ENCODE data around the gene MYOM1.
A peak's percentile ranks its signal among the peaks of the same experiment; 100 is the strongest.
"Not testable (repeated sequence)": the region's sequence is repeated elsewhere in the genome, so short reads cannot be mapped to it uniquely, and the experiment has no call there.

MYOM1 gene

DNA sequence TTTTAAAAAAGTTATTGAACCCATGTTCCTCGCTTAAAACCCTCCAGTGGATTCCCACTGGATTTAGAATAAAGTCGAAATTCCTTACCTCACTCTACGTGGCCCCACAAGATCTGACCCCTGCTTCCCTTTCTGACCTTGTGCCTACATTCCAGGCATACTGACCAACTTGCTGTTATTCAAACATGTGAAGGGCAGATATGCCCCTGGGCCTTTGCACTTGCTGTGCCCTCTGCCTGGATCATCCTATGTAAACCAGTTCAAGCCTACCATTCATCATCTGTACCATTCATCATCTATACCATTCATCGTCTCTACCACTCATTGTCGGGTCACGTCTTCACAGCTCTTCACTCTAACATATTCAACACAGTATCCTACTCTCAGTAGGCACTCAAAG, 165.6 kb downstream of the MYOM1 start:
- DNase-seq, result no peak

DNA sequence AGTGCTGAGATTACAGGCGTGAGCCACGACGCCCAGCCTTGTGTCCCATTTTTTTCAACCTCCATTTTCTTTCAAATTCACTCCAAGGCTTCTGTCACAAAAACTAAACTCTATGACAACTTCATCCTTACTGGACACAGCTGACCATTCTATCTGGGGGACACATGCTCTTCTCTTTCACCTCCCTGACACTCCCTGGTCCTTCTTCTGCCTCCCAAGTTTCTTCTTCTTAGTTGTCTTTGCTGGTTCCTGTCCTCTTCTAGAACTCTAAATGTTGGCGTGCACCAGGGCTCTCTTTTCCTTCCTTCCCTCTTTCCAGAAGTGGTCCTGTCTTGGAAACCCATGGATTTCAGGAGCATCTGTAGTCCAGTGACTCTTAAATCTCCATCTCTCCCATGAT, 166.7 kb downstream of the MYOM1 start:
- DNase-seq, result no peak

DNA sequence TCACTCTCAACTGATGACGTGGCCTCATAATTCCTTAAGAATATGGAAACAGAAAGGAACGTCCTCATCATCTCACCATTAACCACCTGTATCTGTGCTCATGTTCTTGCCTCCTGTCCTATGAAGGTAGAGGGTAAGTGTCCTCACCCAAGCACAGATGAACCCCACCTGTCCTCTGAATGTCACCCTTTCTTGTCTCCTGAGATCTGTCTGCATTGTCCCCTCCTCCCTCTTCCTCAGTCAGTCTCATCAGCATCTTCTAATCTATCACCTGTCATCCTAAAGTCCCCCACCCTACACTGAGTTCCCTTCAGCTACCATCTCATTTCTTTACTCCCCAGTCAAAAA, 167.4 kb downstream of the MYOM1 start:
- DNase-seq, result no peak

DNA sequence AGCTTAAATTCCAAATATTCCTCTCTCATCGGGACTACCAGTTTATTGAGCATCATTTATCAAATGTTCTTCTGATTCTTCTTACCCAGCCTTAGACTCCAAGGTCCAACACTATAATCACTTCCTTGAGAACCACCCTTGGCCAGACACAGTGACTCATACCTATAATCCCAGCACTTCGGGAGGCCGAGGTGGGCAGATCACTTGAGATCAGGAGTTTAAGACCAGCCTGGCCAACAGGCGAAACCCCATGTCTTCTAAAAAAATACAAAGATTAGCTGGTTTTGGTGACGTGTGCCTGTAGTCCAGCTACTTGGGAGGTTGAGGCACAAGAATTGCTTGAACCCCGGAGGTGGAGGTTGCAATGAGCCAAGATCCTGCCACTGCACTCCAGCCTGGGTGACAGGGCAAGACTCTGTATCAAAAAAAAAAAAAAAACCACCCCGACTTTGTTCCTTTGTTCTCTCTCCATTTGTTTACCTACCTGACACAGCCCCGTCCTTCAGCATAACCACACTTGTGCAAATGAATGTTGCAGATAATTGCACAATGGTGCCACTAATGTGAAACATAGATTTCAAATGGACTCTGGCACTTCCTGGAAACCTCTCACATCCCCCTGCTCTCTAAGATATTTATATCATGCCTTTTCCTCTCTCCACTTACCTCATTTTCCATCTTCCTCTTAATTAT, 167.9 kb downstream of the MYOM1 start:
- no peak for DNase-seq

DNA sequence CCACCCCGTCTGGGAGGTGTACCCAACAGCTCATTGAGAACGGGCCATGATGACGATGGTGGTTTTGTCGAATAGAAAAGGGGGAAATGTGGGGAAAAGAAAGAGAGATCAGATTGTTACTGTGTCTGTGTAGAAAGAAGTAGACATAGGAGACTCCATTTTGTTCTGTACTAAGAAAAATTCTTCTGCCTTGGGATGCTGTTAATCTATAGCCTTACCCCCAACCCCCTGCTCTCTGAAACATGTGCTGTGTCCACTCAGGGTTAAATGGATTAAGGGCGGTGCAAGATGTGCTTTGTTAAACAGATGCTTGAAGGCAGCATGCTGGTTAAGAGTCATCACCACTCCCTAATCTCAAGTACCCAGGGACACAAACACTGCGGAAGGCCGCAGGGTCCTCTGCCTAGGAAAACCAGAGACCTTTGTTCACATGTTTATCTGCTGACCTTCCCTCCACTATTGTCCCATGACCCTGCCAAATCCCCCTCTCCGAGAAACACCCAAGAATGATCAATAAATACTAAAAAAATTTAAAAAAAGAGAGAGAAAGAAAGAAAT, 169.8 kb downstream of the MYOM1 start:
- DNase-seq, result not testable (repeated sequence)

DNA sequence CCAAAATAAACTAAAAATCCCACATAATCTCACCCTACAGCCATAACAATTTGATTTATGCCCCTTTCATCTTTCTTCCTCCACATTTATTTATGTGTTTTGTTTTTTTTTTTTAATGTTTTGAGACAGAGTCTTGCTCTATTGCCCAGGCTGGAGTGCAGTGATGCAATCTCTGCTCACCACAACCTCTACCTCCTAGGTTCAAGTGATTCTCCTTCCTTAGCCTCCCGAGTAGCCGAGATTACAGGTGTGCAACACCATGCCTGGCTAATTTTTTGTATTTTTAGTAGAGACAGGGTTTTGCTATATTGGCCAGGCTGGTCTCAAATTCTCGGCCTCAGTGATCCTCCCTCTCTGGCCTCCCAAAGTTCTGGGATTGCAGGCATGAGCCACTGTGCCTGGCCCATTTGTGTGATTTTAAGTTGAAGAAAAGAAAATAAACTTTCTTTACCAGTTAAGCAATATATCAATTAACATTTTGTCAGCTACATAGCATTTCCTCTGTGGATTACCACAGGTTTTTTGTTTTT, 170.9 kb downstream of the MYOM1 start:
- no peak for DNase-seq

DNA sequence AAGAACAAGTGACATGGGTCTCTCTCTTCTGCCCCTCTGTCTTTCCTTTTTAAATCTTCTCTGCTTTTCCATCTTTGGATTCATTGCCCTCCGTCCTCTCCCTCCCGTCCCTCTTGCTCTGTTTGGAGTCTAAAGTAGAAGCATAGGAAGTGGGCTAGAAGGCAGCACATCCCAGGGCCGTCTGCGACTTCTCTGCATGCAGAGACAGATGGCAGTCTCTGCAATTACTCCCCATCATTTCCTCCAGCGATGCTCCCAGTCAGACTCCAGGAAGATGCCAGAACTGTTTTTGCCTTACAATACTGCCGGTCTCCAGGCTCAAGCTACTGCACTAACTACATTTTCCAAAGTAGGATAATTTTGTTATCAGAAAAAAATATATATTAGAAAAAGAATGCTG, 171.6 kb downstream of the MYOM1 start:
- peak in 1 of 2 donors; percentile 8 for DNase-seq

DNA sequence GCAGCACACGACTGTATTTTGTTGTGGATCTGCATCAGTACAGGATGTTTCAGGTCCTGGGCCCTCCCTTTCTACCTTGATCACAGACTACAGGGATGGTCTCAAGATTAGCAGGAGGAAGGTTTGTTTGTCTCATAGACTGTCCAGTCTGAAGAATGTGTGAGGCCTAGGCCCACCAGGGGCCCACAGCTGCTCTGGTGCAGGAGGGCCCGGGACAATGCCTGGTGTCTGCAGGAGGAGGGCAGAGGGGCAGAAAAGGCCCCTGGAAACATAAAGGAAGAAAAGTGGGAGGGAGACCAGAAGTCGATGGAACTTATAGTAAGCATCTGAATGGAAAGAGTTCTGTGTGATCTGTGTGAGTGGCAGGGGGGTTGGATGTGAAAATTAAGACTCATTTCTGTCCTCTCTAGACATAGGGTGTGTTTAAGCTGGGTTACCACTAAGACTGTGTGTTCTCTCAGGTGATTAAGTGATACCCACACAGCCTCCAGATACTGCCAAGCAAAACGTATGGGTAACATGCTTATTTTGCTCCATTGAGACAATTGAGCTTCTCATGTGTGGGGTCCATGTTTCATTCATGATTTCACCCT, 173.5 kb downstream of the MYOM1 start:
- no peak for DNase-seq

DNA sequence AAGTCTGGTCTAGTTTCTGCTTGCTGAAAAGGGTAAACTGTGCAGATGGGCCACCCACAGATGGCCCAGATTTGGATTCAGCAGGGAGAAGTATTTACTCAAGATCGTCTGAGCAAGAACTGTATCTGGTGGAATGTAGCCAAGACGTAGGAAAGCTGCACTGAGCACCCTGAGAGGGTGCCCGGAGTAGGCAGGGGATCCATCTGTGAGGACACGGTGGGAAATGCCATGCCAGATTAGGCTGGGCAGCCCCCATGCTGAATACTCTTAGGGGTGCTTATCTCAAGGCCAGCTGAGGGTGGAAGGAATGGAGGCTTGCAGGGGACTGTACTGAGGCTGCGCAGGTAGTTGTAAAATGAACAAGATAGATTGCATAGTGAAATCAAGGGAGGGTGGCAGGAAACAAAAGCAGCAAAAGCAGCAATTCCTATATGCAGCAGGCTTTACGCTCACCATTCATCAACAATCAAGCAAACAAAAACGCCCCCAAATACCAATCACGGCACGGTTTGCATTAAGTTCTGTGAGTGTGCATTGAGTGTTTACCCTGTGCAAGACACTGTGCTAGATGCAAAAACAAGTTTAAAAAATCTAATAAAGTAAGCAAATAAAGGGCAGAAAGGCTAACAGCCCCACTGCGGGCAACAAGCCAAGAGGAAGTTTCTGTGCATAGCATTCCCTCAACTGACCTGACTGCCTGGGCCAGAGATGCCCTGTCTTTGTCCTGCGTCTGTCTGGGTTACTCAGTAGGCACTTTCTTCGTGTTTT, 174.7 kb downstream of the MYOM1 start:
- peak in 1 of 2 donors; percentile 53 for DNase-seq

DNA sequence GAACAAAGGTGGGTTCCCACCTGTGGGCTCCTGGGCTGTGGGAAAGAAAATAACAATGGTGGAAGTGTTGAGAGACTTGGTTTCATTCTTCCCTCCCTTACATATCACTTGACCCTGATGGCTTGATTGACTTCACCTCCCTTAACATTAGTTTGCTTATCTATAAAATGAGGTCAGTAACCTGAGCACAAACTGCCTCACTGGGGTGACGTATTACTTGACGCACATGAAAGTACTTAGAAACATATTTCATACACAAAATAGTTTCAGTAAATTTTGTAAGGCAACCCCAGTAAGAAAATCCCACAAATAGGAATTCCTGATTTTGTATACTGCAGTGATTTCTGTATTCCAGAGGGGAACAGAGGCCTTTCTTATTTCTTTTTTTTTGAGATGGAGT, 177.4 kb downstream of the MYOM1 start:
- DNase-seq, result no peak

DNA sequence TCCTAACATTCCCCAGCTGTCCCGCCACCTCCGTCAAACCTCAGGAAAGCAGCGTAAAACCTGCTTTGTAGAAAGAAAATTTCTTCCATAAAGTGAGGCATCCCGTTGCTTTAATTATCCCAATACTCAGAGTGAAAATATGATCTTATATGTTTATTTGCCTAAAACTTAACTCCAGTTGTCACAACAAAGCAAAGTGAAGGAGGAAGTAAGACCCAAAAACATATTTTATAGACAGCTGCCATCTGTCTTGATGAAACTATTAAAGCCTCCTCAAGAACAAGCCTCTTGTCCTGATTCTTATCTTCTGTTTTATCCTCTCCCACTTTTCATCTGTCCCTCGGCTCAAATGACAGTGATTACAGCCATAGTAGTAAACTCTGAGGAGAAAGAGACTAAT, 177.9 kb downstream of the MYOM1 start:
- DNase-seq, result no peak

DNA sequence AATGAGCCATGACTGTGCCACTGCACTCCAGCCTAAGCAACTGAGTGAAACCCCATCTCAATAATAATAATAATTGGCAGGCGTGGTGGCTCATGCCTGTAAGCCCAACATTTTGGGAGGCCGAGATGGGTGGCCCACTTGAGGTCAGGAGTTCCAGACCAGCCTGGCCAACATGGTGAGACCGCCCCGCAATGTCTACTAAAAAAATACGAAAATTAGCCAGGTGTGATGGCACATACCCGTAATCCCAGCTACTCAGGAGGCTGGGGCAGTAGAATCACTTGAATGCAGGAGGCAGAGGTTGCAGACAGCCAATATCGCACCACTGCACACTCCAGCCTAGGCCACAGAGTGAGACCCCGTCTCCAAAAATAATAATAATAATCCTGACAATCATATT, 178.9 kb downstream of the MYOM1 start:
- DNase-seq, result no peak

DNA sequence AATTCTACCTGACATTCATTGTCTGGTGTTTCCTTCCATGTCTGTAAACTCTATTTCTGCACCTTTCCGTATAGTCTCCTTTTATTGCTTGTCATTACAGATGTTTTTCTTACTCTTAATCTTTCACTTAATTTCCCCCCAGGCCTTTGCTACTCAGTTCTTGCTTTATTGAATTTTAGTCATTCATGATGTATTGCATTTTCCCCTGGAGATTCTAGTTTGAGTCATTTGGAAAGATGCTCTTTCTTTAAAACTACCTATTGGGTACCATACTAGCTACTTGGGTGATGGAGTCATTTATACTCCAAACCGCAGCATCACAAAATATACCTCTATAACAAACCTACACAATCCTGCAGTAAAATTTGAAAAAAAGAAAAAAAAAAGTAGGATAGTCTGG, 179.6 kb downstream of the MYOM1 start:
- no peak for DNase-seq

DNA sequence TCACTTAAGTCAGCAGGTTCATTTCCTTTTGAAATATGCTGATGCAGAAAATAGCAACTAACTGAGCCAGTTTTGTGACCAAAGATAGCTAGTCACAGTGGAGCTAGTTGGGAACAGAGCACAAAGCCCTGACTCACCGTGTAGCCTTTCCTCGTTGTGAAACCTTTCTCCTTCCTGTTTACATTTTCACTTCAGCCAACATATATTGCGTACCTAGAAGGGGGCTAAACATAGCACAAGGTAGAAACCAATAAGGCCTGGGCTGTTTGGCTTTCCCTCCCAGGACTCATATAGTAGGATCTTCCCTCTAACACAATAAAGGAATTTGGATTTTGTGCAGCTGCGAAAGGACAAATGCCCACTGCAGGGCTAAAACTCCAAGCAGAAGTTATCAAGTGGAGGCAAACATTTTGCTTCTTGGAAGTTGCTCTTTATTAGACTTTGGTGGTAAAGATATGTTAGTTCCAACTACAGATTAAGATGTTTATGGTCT, 182.3 kb downstream of the MYOM1 start:
- DNase-seq, result no peak

DNA sequence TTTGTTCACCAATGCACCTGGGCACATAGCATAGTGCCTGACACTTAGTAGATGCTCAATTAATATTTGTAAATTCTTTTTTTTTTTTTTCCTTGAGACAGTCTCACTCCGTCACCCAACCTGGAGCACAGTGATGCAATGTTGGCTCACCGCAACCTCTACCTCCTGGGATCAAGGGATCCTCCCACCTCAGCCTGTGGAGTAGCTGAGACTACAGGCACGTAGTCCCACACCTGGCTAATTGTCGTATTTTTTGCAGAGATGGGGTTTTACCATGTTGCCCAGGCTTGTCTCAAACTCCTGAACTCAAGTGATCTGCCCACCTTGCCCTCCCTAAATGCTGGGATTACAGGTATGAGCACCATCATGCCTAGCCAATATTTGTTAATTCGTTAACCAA, 183.7 kb downstream of the MYOM1 start:
- DNase-seq, result no peak

DNA sequence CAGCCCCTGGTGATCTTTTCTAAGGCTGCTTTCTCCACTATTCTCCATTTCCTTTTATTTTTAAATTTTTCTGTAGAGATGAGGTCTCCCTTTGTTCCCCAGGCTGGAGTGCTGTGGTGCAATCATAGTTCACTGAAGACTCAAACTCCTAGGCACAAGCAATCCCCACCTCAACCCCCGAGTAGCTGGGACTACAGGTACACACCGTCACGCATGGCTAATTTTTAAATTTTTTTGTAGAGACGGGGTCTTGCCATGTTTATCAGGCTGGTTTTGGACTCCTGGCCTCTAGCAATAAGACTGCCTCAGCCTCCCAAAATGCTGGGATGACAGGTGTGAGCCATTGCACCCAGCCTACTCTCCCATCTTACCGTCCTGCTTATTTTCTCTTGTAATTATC, 184.1 kb downstream of the MYOM1 start:
- no peak for DNase-seq

DNA sequence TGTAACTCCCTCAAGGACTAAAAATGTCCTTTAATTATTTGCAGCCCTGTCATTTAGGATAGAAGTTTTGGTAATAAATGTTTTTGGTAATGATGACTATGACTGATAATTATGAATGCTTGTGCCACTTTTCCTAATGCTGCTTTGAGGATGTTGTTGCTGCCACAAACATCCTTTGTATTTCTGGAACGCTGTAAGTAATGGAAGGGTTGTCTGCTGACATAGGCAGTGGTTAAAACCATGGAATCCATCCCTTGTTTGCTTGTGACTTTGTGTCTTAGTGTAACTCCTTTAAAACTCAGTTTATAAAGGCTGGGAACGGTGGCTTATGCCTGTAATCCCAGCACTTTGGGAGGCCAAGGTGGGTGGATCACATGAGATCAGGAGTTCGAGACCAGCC, 187.0 kb downstream of the MYOM1 start:
- no peak for DNase-seq

DNA sequence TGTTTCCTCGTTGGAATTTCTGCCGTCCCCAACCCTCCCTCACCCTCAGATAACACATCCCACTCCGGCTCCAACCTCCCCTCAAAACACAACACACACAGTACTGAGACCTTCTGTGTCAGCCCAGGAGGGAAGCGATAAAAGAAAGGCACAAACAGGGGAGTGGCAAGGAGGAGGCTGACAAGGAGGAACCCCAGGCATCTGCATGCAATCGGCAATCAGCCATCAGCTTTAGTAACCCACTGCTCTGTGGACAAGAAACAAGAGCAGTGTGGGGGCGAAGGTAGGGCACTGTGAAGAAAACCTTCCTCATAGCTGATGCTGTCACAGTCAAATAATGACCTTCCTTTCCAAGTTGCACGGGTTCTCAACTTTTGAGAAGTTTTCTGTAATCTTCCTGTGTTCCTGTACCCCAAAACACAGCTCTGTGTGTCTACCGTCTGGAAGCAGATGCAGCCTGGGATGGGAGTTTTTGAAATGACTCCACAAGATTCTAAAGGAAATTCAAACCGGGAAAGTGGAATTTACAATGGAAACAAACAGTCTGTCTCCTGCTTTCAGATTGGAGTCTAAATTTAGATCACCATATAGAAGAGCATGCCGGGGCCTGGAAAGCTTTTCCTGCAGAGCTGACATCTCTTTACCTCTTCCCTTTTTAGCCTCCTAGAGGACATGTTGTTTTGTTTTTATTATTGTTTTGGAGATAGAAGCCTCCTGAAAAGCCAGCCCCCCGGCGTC, 190.4 kb downstream of the MYOM1 start:
- DNase-seq, result no peak

DNA sequence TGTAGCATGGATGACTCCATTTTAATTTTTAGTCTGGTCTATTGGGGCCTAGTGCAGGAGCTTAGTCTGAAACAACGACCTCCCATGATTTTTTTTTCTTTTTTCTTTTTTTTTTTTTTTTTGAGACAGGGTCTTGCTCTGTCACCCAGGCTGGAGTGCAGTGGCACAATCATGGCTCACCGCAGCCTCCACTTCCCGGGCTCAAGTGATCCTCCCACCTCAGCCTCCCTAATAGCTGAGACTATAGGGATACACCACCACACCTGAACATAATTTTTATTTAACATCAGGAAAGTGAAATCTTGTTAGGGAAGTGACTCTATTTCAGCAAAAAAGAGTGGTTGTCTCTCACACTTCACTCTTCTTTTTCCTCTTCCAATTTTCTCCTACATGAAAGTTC, 191.7 kb downstream of the MYOM1 start:
- not testable (repeated sequence) for DNase-seq

DNA sequence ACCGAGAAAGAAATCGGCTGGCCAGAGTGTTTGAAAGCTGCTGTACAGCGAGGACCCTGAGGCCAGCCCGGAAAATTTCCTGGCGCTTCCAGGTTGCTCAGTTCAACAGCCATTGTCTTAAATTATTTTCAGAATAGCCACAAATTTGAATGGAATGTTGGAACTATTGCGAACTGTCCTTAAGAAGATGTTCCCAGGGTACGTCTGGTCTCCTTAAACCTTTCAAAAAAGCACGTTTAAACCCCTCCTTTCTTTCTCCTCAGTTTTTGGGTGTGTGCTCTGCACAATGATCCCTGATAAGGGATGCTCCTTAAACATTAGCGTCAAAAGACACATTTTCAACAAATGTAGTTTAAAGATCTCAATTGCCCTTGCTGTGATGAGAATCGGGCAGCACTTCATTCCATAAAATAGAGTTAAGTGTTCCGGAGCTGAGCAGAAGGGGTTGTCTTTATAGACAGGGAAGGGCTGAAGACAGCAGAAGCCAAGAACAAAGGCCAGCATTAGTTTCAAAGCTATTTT, 192.3 kb downstream of the MYOM1 start:
- no peak for DNase-seq

DNA sequence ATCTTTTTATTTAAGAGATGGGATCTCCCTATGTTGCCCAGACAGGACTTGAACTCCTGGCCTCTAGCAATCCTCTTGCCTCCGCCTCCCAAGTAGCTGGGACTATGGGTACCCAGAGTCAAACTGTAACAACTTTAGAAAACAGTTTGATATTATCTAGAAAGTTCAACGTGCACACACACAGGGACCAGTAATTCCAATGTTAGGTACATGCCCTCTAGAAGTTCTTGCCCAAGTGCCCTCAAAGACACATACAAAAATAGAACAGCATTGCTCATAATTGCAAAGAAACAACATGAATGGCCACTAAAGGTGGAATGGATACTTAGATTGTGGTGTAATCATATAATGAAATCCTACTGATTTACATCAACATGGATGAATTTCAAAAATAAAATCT, 194.2 kb downstream of the MYOM1 start:
- DNase-seq, result no peak

DNA sequence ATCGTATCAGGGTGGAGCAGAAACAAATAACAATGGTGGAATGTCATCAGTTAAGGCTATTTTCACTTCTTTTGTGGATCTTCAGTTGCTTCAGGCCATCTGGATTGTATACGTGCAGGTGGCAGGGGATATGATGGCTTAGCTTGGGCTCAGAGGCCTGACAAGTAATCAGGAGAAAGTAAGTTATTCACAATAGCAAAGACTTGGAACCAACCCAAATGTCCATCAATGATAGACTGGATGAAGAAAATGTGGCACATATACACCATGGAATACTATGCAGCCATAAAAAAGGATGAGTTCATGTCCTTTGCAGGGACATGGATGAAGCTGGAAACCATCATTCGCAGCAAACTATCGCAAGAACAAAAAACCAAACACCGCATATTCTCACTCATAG, 196.2 kb downstream of the MYOM1 start:
- DNase-seq, result not testable (repeated sequence)
